Vagina (tissue), 2 donors: ENCODE data around the gene SPATA20. TPM values are rescaled to one million over a fixed set of nuclear protein-coding genes. Genes with fewer than 3 reads are reported as not detected.

Experiments
- DNase-seq, 2 donors: peaks; one replicate each; pipeline ENCODE4 v3.0.0-alpha.2; 2017; ENCODE audit errors: extremely low spot score in 2 of 2
- H3K27ac ChIP-seq: fragments of 200-600 bp; sonication (generic); one replicate; pipeline ENCODE4 v1.5.1; 2019
- H3K27me3 ChIP-seq: fragments of 200-600 bp; sonication (generic); one replicate; pipeline ENCODE4 v1.5.1; 2019
- H3K36me3 ChIP-seq, 2 donors: fragments of 200-600 bp; sonication (generic); one replicate each; pipeline ENCODE4 v1.5.1; 2017 to 2019
- H3K4me1 ChIP-seq: fragments of 200-600 bp; sonication (generic); one replicate; pipeline ENCODE4 v1.5.1; 2019
- H3K4me3 ChIP-seq, 2 donors: fragments of 200-600 bp; sonication (generic); 1 replicate in 1 of 2; 2 replicates in 1 of 2; pipeline ENCODE4 v1.5.1; 2016 to 2019
- H3K9me3 ChIP-seq: fragments of 200-600 bp; sonication (generic); one replicate; pipeline ENCODE4 v1.5.1; 2019
- CTCF ChIP-seq, 3 experiments: fragments of 450-650 bp in 2 of 3; fragments of 200-600 bp in 1 of 3; sonication (generic) in 1 of 3; IDR thresholded peaks; one replicate each; pipeline ENCODE4 v1.5.1; 2017 to 2019; ENCODE audit warnings: antibody characterized with exemption in 3 of 3, mild to moderate bottlenecking in 2 of 3, moderate library complexity in 2 of 3
- POLR2A ChIP-seq, 2 donors: fragments of 450-650 bp; IDR thresholded peaks; one replicate each; pipeline ENCODE4 v1.6.1; 2017; ENCODE audit warnings: antibody characterized with exemption in 2 of 2, mild to moderate bottlenecking in 2 of 2, moderate library complexity in 2 of 2
- POLR2AphosphoS5 ChIP-seq, 2 donors: sonication (generic); formaldehyde crosslinking; IDR thresholded peaks; one replicate each; pipeline ENCODE4 v1.9.0; 2017; ENCODE audit warnings: antibody characterized with exemption in 2 of 2, mild to moderate bottlenecking in 2 of 2, low read depth in 1 of 2; ENCODE audit not compliant: insufficient read depth in 1 of 2
- intact Hi-C: fragments of 100-400 bp; cut with DNase I; formaldehyde crosslinking; loops from one replicate; pipeline ENCODE4 v1.15.1; 2023
- total RNA-seq: library from RNA; depleted of rRNA; stranded (reverse); fragments of >200 nt; gene quantifications from one replicate; pipeline ENCODE4 v1.2.3, GENCODE V29; 2016

SPATA20 gene
- total RNA-seq, 1 donor from 2014 or later, result 73.4 TPM

GRCh38 chr17:50532452-50533024, 14.4 kb upstream of the SPATA20 start, which contains the start of gene EPN3:
Gene EPN3, plus strand, starts transcription at chr17:50532735. Its CDS starts 3,822 bp downstream, at chr17:50536557.
- Histone ChIP-seq H3K27ac (peak within 1 kb of the TSS; percentile 54), H3K27me3 (peaks cover 14% of the 10 kb centered on the region), H3K9me3 (no peaks in the 10 kb centered on the region), H3K4me1 (peaks cover 28% of the 10 kb centered on the region), H3K4me3 (peak within 1 kb of the TSS; percentile 36 to 45), H3K36me3 (no peaks in the 10 kb centered on the region)
- peak in 1 of 2 donors; percentile 42 for TF ChIP-seq POLR2AphosphoS5 (IDR thresholded peaks at IDR 0.05; ENCODE audit: insufficient read depth in 1 of 2, low read depth in 1 of 2)
- no peak for TF ChIP-seq CTCF (IDR thresholded peaks at IDR 0.05)
- TF ChIP-seq POLR2A (IDR thresholded peaks at IDR 0.05), result no peak
- DNase-seq, result no peak
- intact Hi-C loops, result no loop called here

- Histone ChIP-seq H3K36me3 (peaks cover 0 to 3% of the 10 kb centered on the region in 2 donors), H3K4me3 (peak overlapping the region; percentile 36 to 45), H3K9me3 (no peaks in the 10 kb centered on the region), H3K27me3 (peaks cover 14% of the 10 kb centered on the region), H3K27ac (peak overlapping the region; percentile 54), H3K4me1 (peaks cover 28% of the 10 kb centered on the region)
- TF ChIP-seq POLR2A (IDR thresholded peaks at IDR 0.05) (no peak), CTCF (IDR thresholded peaks at IDR 0.05) (no peak), POLR2AphosphoS5 (IDR thresholded peaks at IDR 0.05; ENCODE audit: insufficient read depth in 1 of 2, low read depth in 1 of 2) (no peak)
- intact Hi-C loops, result no loop called here
- DNase-seq, result no peak
Observed at GRCh38 chr17:50533185-50533584, 13.8 kb upstream of the SPATA20 start.

GRCh38 chr17:50533720-50534148, 13.2 kb upstream of the SPATA20 start:
- DNase-seq, result no peak
- Histone ChIP-seq H3K36me3 (peaks cover 0 to 9% of the 10 kb centered on the region in 2 donors), H3K4me3 (peak overlapping the region; percentile 36 to 45), H3K27me3 (peaks cover 14% of the 10 kb centered on the region), H3K4me1 (peaks cover 28% of the 10 kb centered on the region), H3K9me3 (no peaks in the 10 kb centered on the region), H3K27ac (peak overlapping the region; percentile 54)
- no peak for TF ChIP-seq POLR2A (IDR thresholded peaks at IDR 0.05)
- no peak for TF ChIP-seq POLR2AphosphoS5 (IDR thresholded peaks at IDR 0.05; ENCODE audit: insufficient read depth in 1 of 2, low read depth in 1 of 2)
- TF ChIP-seq CTCF (IDR thresholded peaks at IDR 0.05), result no peak
- intact Hi-C loops, result no loop called here

- Histone ChIP-seq H3K9me3 (no peaks in the 10 kb centered on the region), H3K4me3 (peak overlapping the region; percentile 36 to 45), H3K27me3 (peaks cover 14% of the 10 kb centered on the region), H3K36me3 (peaks cover 0 to 10% of the 10 kb centered on the region in 2 donors), H3K4me1 (peaks cover 29% of the 10 kb centered on the region), H3K27ac (peak overlapping the region; percentile 56)
- no peak for DNase-seq
- peak; percentile 28 to 72 for TF ChIP-seq POLR2AphosphoS5 (IDR thresholded peaks at IDR 0.05; ENCODE audit: insufficient read depth in 1 of 2, low read depth in 1 of 2)
- TF ChIP-seq POLR2A (IDR thresholded peaks at IDR 0.05), result no peak
- intact Hi-C loops, result no loop called here
Observed at GRCh38 chr17:50534222-50534978, 12.6 kb upstream of the SPATA20 start.

- no peak for TF ChIP-seq POLR2A (IDR thresholded peaks at IDR 0.05)
- no peak for TF ChIP-seq POLR2AphosphoS5 (IDR thresholded peaks at IDR 0.05; ENCODE audit: insufficient read depth in 1 of 2, low read depth in 1 of 2)
- no peak for TF ChIP-seq CTCF (IDR thresholded peaks at IDR 0.05)
- H3K36me3 ChIP-seq, result peaks cover 0 to 10% of the 10 kb centered on the region in 2 donors
- H3K27me3 ChIP-seq, result peaks cover 14% of the 10 kb centered on the region
- H3K9me3 ChIP-seq, result no peaks in the 10 kb centered on the region
- peak overlapping the region; percentile 56 for H3K27ac ChIP-seq
- no peak for DNase-seq
- H3K4me1 ChIP-seq, result peaks cover 35% of the 10 kb centered on the region
- H3K4me3 ChIP-seq, result peak overlapping the region in 1 of 2 donors; percentile 45
- intact Hi-C loops, result no loop called here
Observed at GRCh38 chr17:50534979-50535326, 12.0 kb upstream of the SPATA20 start.
